HEK293T (cell line): ENCODE results near the gene TEAD1.

Source experiments
- ARNT ChIP-seq: fragments of 450-650 bp; IDR thresholded peaks from 2 replicates; pipeline ENCODE4 v1.6.1; 2017; ENCODE audit warnings: mild to moderate bottlenecking
- BHLHE40 ChIP-seq: fragments of 450-650 bp; IDR thresholded peaks from 2 replicates; pipeline ENCODE4 v1.6.1; 2016; ENCODE audit warnings: mild to moderate bottlenecking, moderate library complexity, borderline replicate concordance
- CTBP1 ChIP-seq: fragments of 450-650 bp; IDR thresholded peaks from 2 replicates; pipeline ENCODE4 v1.6.1; 2016; ENCODE audit warnings: borderline replicate concordance
- ELF4 ChIP-seq: fragments of 450-650 bp; IDR thresholded peaks from 2 replicates; pipeline ENCODE4 v1.6.1; 2017; ENCODE audit warnings: antibody characterized with exemption
- FOXA1 ChIP-seq: fragments of 450-650 bp; IDR thresholded peaks from 2 replicates; pipeline ENCODE4 v1.6.1; 2016; ENCODE audit warnings: mild to moderate bottlenecking
- FOXK2 ChIP-seq: fragments of 450-650 bp; IDR thresholded peaks from 2 replicates; pipeline ENCODE4 v1.6.1; 2016; ENCODE audit warnings: mild to moderate bottlenecking
- FOXM1 ChIP-seq: fragments of 450-650 bp; IDR thresholded peaks from 2 replicates; pipeline ENCODE4 v1.6.1; 2017; ENCODE audit warnings: mild to moderate bottlenecking, borderline replicate concordance
- HDGF ChIP-seq: fragments of 450-650 bp; IDR thresholded peaks from 2 replicates; pipeline ENCODE4 v1.6.1; 2017; ENCODE audit warnings: antibody characterized with exemption, borderline replicate concordance
- L3MBTL2 ChIP-seq: fragments of 450-650 bp; conservative IDR thresholded peaks from 2 replicates; pipeline ENCODE4 v1.6.1; 2016; ENCODE audit warnings: mild to moderate bottlenecking
- NFRKB ChIP-seq: fragments of 450-650 bp; IDR thresholded peaks from 2 replicates; pipeline ENCODE4 v1.6.1; 2016; ENCODE audit warnings: mild to moderate bottlenecking, moderate library complexity
- SP1 ChIP-seq: fragments of 450-650 bp; IDR thresholded peaks from 2 replicates; pipeline ENCODE4 v1.6.1; 2017
- SUZ12 ChIP-seq: fragments of 450-650 bp; IDR thresholded peaks from 2 replicates; pipeline ENCODE4 v1.6.1; 2016; ENCODE audit warnings: mild to moderate bottlenecking
- TARDBP ChIP-seq: fragments of 450-650 bp; IDR thresholded peaks from 2 replicates; pipeline ENCODE4 v1.6.1; 2016
- ZNF384 ChIP-seq: fragments of 450-650 bp; IDR thresholded peaks from 2 replicates; pipeline ENCODE4 v1.6.1; 2016

GRCh38 chr11:12793506-12793905, 119.3 kb downstream of the TEAD1 start:
- TF ChIP-seq SUZ12: no peak
- TF ChIP-seq TARDBP: no peak
- no peak for TF ChIP-seq ELF4
- no peak for TF ChIP-seq BHLHE40
- TF ChIP-seq L3MBTL2: no peak
- no peak for TF ChIP-seq FOXK2
- TF ChIP-seq ARNT: no peak
- no peak for TF ChIP-seq SP1
- TF ChIP-seq CTBP1: no peak
- TF ChIP-seq NFRKB: no peak
- no peak for TF ChIP-seq HDGF
- TF ChIP-seq FOXM1: no peak
- TF ChIP-seq ZNF384: no peak
- no peak for TF ChIP-seq FOXA1
